Subcutaneous abdominal adipose tissue (tissue), 5 donors: ENCODE data around the gene IL4R.
"Not testable (repeated sequence)": the region's sequence is repeated elsewhere in the genome, so short reads cannot be mapped to it uniquely, and the experiment has no call there.

ENCODE experiments used
- H3K27ac ChIP-seq: one replicate; pipeline ENCODE4 v1.7.0; 2013; ENCODE audit warnings: low read depth, mild to moderate bottlenecking, inconsistent platforms, low read length, moderate library complexity
- H3K27me3 ChIP-seq, 5 donors: one replicate each; pipeline ENCODE4 v1.7.0; 2013; ENCODE audit warnings: low read length in 5 of 5, inconsistent platforms in 1 of 5; ENCODE audit not compliant: control insufficient read depth in 5 of 5, insufficient read depth in 4 of 5
- H3K36me3 ChIP-seq, 5 donors: one replicate each; pipeline ENCODE4 v1.7.0; 2013; ENCODE audit warnings: low read length in 5 of 5; ENCODE audit not compliant: control insufficient read depth in 5 of 5, insufficient read depth in 5 of 5
- H3K4me1 ChIP-seq, 5 donors: one replicate each; pipeline ENCODE4 v1.7.0; 2013; ENCODE audit warnings: low read length in 5 of 5, mild to moderate bottlenecking in 3 of 5, moderate library complexity in 1 of 5; ENCODE audit not compliant: control insufficient read depth in 5 of 5, insufficient read depth in 5 of 5
- H3K4me3 ChIP-seq, 5 donors: one replicate each; pipeline ENCODE4 v1.7.0; 2013; ENCODE audit warnings: low read length in 5 of 5, low read depth in 1 of 5
- H3K9ac ChIP-seq, 5 donors: one replicate each; pipeline ENCODE4 v1.7.0; 2013; ENCODE audit warnings: low read length in 5 of 5, mild to moderate bottlenecking in 4 of 5, moderate library complexity in 3 of 5
- H3K9me3 ChIP-seq, 5 donors: one replicate each; pipeline ENCODE4 v1.7.0; 2013; ENCODE audit warnings: low read length in 5 of 5; ENCODE audit not compliant: control insufficient read depth in 5 of 5
- donor health status: healthy.
- donor health status: healthy.
- donor health status: healthy.
- donor health status: healthy.
- donor health status: healthy.

IL4R gene

GRCh38 chr16:27394516-27394915 is 80.7 kb downstream of the IL4R start:
- H3K4me3 ChIP-seq: no peak overlapping the region
- H3K36me3 ChIP-seq: no peaks in the 10 kb centered on the region
- H3K27me3 ChIP-seq: no peaks in the 10 kb centered on the region
- peaks cover 0 to 9% (median 2%) of the 10 kb centered on the region in 5 donors for H3K4me1 ChIP-seq
- peaks cover 0 to 19% (median 3%) of the 10 kb centered on the region in 5 donors for H3K9me3 ChIP-seq
- no peak overlapping the region for H3K27ac ChIP-seq
- H3K9ac ChIP-seq: no peak overlapping the region

DNA sequence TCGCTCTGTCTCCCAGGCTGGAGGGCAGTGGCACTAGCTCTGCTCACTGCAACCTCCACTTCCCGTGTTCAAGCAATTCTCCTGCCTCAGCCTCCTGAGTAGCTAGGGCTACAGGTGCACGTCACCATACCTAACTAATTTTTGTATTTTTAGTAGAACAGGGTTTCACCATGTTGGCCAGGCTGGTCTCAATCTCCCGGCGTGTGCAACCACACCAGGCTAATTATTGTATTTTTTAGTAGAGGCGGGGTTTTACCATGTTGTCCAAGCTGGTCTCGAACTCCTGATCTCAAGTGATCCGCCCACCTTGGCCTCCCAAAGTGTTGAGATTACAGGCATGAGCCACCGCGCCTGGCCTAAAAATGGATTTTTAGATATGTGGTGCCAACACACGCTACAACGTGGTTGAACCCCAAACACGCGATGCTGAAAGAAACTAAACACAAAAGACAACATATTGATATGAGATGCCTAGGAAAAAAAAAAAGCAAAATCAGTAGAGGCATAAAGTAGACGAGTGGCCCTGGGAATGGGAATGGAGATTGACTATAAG is 84.6 kb downstream of the IL4R start:
- not testable (repeated sequence) for H3K36me3 ChIP-seq, H3K4me3 ChIP-seq, H3K9ac ChIP-seq, H3K27ac ChIP-seq, H3K9me3 ChIP-seq
- peaks cover 0 to 10% (median 4%) of the 10 kb centered on the region in 5 donors for H3K27me3 ChIP-seq
- peaks cover 0 to 33% (median 20%) of the 10 kb centered on the region in 5 donors for H3K4me1 ChIP-seq

DNA sequence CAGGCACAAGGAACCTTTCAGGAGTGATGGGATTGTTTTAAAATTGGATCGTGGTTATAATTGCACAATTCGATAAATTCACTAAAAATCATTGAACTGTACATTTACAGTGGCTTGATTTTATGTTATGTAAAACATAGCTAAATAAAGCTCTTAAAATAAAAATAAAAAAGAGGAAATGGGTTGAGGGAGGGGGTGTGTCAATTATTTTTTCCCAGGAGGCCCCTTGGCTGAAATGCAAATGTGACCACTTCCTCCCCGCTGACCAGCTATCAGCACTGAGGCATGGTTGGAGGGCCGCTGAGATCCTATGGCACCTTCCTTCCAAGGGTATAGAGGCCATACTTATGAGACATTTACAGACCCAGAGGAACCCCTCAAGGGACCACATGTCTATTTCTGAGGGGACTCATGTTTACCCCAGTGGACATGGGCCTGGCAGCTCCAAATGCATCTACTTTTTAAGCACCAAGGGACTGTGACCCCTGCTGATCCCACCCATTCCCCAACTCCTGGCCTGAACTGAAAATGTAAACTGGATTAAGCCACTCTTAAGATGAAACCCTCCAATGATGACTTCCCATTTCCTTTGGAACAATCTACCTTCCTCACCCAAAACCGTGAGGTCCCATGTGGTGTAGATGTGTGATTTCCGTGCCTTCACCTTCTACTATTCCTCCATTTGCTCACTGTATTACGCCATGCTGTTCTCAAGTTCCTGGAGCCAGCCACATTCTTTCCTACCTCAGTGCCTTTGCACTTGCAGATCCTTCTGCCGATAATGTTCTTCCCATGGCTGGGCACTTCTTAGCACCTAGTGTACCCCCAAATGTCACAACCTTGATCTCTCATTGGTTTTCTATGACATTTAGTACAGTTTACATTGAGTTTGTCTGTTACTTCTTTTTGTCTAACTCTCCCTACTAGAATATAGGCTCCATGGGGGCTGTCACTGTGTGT is 85.4 kb downstream of the IL4R start:
- Histone ChIP-seq H3K4me1 (peaks cover 0 to 35% (median 20%) of the 10 kb centered on the region in 5 donors), H3K4me3 (no peak overlapping the region), H3K9ac (no peak overlapping the region), H3K36me3 (no peaks in the 10 kb centered on the region), H3K27ac (no peak overlapping the region), H3K27me3 (peaks cover 0 to 14% (median 4%) of the 10 kb centered on the region in 5 donors), H3K9me3 (peaks cover 0 to 8% (median 3%) of the 10 kb centered on the region in 5 donors)

DNA sequence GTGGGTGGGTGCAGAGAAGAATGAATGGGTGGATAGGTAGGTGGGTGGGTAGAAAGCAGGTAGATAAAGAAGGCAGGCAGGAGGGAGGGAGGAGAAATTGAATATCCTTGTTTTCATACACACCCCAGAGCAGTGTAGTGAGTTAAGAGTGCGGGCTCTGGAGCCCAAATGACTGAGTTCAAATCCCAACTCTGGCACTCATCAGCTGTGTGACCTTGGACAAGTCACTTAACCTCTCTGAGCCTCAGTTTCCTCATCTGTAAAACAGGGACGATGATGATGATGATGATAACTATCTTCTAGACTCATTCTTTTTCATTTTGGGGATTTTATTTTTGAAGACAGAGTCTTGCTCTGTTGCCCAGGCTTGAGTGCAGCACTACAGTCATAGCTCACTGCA is 86.2 kb downstream of the IL4R start:
- Histone ChIP-seq H3K9ac (no peak overlapping the region), H3K4me3 (no peak overlapping the region), H3K36me3 (no peaks in the 10 kb centered on the region), H3K27me3 (peaks cover 0 to 18% (median 6%) of the 10 kb centered on the region in 5 donors), H3K4me1 (peaks cover 0 to 38% (median 20%) of the 10 kb centered on the region in 5 donors), H3K9me3 (peaks cover 0 to 3% (median 3%) of the 10 kb centered on the region in 5 donors), H3K27ac (no peak overlapping the region)

DNA sequence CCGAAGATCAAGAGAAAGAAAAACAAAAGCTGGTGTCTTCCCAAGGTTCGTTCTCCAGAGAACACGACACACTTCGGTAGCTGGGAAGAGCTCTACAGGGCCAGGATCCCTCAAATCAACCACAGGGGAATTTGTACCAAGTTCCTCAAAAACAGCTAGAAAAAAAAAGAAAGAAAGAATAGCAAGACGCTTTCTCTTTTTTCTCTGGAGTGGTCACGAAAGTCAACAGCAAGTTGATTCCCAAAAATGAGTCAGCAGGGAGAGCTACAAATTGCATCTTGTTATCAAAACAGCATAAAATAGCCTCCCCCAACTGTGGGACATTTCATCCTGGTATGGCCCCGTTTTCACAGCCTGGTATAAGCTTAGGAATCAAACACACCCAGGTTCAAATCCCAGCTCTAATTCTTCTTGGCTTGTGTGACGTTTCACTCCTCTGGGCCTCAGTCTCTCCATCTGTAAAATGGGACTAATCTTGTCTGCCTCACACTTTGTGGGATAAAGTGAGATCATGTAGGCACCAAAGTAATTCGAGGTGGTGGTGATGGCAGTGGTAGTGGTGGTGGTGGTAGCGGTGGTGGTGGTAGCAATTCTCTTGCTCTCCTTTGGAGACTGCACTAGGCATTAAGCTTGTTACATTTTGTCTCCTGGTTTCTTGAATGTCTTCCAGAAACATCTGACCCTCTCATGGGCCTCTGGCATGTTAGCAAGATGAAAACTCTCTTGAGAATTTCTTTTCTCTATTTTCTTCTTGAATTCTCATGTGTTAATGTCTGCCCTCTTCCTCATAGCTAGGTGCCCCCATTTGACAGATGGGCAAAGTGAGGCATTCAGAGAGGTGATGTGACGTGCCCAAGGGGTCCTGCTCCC is 87.2 kb downstream of the IL4R start:
- Histone ChIP-seq H3K4me3 (no peak overlapping the region), H3K36me3 (no peaks in the 10 kb centered on the region), H3K9me3 (no peaks in the 10 kb centered on the region), H3K4me1 (peaks cover 0 to 38% (median 20%) of the 10 kb centered on the region in 5 donors), H3K27me3 (peaks cover 0 to 18% (median 6%) of the 10 kb centered on the region in 5 donors), H3K9ac (no peak overlapping the region), H3K27ac (no peak overlapping the region)

- Histone ChIP-seq H3K4me1 (peaks cover 0 to 38% (median 20%) of the 10 kb centered on the region in 5 donors), H3K27me3 (peaks cover 0 to 21% (median 9%) of the 10 kb centered on the region in 5 donors), H3K27ac (no peak within 1 kb of the TSS), H3K9me3 (no peaks in the 10 kb centered on the region), H3K9ac (peak within 1 kb of the TSS in 1 of 5 donors; percentile 60), H3K36me3 (no peaks in the 10 kb centered on the region), H3K4me3 (peak within 1 kb of the TSS in 4 of 5 donors; percentile 6 to 31 (median 24))
Measured at GRCh38 chr16:27401768-27402568, 88.2 kb downstream of the IL4R start, which contains the start of gene IL21R. TSS of gene IL21R (plus strand) at chr16:27402174. CDS start at chr16:27430072, 27,898 bp downstream.

DNA sequence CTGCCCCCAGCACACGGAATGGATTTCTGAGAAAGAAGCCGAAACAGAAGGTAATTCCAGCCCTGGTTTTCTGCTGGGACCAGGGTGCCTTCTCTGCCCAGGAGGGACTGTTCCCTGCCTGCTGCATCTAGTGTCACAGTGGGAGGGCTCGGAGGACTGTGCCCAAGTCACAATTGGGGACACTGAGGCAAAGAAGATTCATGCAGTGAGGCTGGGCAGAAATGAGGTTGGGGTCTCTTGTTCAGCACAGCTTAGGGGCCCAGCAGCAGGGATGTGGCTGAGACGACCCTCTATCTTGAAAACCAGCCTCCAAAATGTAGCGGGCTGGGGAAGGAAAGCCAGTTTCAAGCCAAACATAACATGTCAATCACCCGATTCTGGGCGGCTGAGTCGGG is 88.8 kb downstream of the IL4R start:
- Histone ChIP-seq H3K9ac (peak overlapping the region in 1 of 5 donors; percentile 60), H3K9me3 (no peaks in the 10 kb centered on the region), H3K27me3 (peaks cover 0 to 21% (median 9%) of the 10 kb centered on the region in 5 donors), H3K4me3 (peak overlapping the region in 3 of 5 donors; percentile 6 to 19 (median 17)), H3K27ac (no peak overlapping the region), H3K4me1 (peaks cover 0 to 38% (median 20%) of the 10 kb centered on the region in 5 donors), H3K36me3 (no peaks in the 10 kb centered on the region)

GRCh38 chr16:27402964-27403600 is 89.3 kb downstream of the IL4R start:
- H3K4me3 ChIP-seq: peak overlapping the region in 3 of 5 donors; percentile 6 to 19 (median 17)
- peaks cover 0 to 21% (median 9%) of the 10 kb centered on the region in 5 donors for H3K27me3 ChIP-seq
- no peak overlapping the region for H3K27ac ChIP-seq

More at GRCh38 chr16:27402964-27403600, 89.3 kb downstream of the IL4R start:
- no peaks in the 10 kb centered on the region for H3K36me3 ChIP-seq
- peak overlapping the region in 1 of 5 donors; percentile 60 for H3K9ac ChIP-seq
- no peaks in the 10 kb centered on the region for H3K9me3 ChIP-seq
- peaks cover 0 to 38% (median 20%) of the 10 kb centered on the region in 5 donors for H3K4me1 ChIP-seq
